GM21528 (cell line): ENCODE results near the gene EDRF1.
"Not testable (repeated sequence)": the region's sequence is repeated elsewhere in the genome, so short reads cannot be mapped to it uniquely, and the experiment has no call there.

ENCODE experiments used
- ATAC-seq: cut with Tn5 transposase; IDR thresholded peaks from one replicate; pipeline ENCODE4 v1.9.1; 2021; ENCODE audit warnings: mild to moderate bottlenecking, moderate library complexity; ENCODE audit not compliant: unreplicated experiment, low FRiP score

The EDRF1 gene

GRCh38 chr10:125719173-125720001, at the start of gene EDRF1:
EDRF1 (plus strand) TSS chr10:125719709; CDS start chr10:125719808, 99 bp downstream.
- ATAC-seq, result peak; percentile 94

GRCh38 chr10:125672884-125673283, 46.6 kb upstream of the EDRF1 start:
- no peak for ATAC-seq

DNA sequence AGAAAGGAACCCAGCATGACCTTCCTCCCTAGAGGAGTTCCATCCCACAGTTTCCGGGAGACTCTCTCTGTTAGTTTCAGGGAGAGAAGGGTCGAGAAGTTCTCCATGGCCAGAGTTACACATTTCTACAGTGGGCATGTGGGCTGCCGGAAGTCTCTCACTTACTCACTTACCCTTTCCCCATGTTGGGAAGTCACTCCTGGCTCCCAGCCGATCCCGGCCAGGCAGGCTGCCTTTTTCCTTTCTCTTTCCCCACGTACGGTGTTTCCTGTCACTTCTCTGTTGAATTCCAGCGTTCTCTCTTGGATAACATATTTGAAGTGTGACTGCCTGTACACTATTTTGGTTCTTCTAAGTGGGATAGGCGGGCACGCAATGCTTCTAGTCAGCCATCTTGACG, 40.1 kb upstream of the EDRF1 start:
- no peak for ATAC-seq

DNA sequence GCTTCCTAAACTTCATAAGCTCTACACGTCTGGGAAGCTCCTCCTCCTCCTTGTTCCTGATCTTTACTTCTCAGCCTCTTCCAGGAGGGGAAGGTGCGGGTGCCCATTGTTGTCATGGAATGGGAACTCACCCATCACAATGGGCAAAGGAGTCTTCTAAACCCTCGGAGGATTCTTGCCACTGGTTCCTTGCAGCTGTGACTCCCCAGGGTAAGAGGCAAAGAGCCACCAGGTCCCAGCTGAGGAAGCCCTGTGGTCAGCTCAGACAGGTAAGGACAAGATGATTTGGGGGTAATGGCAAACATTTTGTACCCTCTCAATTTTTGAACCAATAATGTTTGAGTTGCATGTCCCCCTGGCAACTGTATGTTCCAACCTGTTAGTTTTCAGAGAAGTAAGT, 36.4 kb upstream of the EDRF1 start, which contains the start of gene TEX36:
TEX36 (minus strand) TSS at position 101 of the 400 bp plus-strand sequence. CDS start 174 bp downstream, outside the sequence.
- ATAC-seq, result no peak

DNA sequence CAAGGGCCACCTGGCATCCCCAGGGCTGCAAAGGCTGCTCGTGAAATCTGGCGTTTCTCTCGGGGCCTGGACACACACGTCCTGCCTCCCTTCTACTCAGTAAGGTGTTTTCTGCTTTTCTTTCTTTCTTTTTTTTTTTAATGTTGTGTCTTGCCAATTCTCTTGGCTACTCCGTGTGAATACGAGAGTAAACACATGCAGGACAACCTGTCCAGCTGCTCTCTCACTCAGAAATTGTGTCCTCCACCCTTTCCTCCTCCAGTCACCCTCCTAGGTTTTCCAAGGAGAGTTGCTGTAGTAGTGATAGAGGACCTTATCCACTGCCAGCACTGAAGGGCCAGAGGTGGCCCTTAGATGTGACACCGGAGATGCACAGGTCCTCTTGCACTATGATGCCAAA, 35.7 kb upstream of the EDRF1 start:
- no peak for ATAC-seq

DNA sequence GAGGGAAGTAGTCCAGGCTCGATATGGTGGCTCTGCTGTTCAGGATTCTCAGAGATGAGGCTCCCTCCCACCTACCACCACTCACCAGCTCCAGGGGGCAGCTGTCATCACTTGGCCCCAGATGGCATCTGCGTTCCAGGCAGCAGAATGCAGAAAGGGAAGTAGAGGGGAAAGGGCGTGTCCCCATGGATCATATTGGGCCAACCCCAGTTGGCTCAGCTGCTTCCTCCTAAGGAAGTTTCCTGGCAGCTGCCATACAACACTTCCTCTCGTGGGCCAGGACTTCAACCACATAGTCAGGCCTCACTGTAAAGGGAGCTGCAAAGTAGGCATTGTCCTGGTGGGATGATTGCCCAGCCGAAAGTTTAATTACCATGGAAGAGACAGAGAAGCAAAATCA, 34.9 kb upstream of the EDRF1 start:
- ATAC-seq, result no peak

GRCh38 chr10:125687507-125688185, 31.9 kb upstream of the EDRF1 start:
- no peak for ATAC-seq

DNA sequence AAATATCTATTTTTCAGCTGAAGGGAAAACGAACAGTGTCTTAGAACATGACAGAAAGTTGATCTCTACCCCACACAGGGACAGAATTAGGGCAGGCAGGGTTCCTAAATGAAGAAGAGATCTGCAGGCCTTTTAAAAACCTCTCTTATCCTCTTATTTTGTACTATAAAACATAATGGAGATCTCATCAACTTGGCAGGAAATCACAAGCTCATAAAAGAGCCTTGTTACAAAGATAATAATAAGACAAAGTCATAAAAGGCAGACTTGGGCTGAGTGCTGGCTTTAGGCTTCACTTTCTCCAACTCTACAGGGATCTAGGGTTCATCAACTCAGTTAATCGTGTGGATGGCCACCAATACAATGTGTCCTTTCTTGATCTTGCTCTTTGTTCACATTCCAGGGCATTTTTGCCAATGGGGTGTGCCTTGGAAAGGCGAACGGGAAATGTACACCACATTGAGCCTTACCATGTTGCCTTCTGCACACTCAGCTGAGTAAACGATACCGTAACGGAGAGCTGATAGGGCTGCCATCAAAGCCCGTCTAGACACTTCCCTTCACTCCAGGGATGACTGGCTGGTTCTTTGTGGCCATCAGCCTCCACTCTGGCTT, 29.4 kb upstream of the EDRF1 start:
- no peak for ATAC-seq

DNA sequence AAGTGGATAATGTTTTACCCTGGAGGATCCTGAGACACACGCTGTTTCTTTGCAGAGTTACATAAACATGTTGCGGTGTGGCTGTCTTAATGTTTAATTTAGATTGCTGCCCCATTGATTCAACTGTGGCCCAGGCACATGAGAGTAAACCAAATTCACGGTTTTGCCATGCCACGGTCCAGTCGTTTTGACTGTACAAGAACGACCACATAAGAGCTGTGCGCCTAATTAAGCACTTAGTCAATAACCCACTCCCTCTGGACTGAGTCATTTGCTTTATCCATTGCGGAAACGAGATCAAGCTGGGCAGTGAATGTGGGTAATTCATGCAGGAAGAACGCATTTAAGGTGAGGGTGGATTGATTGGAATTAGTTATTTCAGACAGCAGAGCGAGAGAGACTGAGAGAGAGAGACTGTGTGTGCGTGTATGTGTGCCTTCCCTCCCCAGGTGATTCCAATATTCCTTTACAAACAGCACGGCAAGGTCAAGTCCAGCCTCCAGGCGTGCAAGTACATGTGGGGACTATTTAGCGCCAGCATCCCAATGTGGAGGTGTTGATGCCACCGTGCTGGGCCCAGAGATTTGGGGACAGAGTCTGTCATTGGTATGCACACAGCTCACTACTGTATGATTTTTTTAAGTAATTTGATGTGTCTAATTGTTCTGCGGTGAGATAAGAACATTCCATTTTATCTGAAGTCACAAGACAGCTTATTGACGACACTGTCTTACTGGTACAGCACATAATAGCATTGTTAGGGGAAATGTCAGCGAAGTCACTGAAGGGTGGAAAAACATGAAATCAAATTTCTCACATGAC, 28.1 kb upstream of the EDRF1 start:
- ATAC-seq, result no peak

DNA sequence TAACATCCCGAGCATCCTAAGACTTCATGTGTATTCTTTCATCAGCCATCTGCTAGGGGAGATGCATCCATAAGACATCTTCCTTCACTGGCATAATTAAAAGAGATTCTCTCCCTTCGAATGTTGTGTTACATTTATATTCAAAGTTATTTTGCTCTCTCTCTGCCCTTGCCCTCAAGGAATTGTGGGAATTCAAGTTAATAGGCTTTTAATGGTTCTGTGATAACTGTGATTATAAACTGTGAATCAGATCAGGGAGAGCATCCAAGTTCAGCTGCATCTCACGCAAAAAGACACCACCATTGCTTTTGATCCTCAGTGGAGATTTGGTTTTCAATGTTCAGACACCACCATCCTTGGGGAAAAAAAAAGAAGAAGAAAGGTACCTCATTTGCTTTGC, 27.3 kb upstream of the EDRF1 start:
- ATAC-seq, result no peak

DNA sequence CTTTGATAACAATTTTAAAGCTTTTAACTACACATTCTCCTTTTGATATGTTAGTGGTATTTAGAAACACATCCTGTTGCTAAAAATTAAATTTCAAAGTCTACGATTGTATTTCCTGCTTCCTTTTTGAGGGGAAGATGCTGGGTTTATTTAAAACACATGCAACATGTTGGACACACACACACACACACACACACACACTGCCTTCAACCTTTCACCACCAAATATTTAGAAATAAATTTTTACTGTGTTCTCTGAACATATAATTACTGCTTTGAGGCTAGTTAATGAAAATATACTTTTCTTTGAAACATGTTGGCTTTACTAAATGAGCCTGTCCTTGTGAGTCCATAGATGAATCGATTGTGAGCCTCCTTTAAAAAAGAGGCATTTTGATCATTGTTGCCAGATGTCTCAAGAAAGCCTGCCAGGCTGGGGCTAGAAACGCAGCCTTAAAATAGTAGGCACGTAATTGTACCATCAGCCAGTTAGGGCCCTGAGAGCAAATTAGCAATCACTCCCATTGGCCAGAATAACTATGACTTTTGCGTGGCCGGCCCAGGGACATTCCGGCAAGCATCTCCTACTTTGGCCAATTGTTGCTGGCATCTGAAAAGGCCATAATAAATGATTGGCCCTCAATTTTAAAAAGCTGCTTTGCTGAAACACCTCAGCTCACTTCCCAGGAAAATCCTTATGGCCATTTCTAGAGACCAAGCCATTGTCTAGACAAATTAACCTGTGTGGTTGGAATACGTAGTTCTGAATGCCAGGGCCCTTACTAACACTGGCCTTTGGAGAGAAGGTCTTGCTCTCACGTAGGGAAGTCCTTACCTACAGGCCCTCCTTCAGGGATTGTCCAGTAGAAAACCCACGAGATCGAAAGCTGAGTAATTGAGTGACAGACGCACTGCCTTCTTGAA, 26.6 kb upstream of the EDRF1 start:
- no peak for ATAC-seq

DNA sequence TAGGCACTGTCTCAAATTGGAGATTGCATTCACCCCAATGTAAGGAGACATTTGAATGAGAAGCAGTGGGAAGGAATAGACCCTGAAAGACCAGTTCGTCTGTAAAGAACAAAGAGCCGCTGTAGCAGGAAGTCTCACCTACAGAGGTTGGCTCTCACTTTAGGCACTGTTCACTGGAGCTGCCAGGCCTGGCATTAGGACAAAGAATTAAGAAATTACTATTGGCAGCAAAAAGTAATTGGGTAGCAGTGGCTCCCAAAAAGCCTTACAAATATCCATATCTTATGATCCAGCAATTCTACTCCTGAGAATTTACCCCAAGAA, 26.0 kb upstream of the EDRF1 start:
- no peak for ATAC-seq

- no peak for ATAC-seq
These were observed 24.6 kb upstream of the EDRF1 start for GRCh38 chr10:125694883-125695282.

GRCh38 chr10:125696884-125697283, 22.6 kb upstream of the EDRF1 start:
- not testable (repeated sequence) for ATAC-seq

DNA sequence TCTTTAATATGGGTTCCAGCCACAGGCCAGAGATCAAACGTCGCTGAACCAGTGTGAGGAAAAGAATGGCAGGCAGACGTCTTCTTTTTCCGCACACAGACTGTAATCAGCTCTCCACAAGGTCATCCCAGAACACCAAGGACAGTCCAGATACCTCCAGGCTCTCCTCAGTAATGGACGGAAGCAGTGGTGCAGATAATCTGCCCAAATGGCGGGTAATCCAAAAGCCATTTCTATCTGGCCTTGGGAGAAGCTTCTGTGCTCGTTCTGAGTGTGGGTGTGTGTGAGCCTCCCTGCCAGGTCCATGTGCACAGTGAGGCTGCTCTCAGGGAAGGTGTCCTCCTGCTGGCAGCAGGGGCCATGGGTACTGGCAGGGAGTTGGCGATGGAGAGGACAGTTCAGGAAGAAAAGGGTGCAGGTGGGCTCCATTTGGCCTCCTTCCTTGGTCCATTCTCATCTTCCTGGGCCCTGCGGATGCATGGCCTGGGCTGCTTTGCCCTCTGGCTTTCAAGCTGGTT, 21.0 kb upstream of the EDRF1 start:
- no peak for ATAC-seq

GRCh38 chr10:125699562-125700143, 19.9 kb upstream of the EDRF1 start:
- ATAC-seq, result no peak

GRCh38 chr10:125700355-125700911, 19.1 kb upstream of the EDRF1 start:
- no peak for ATAC-seq

GRCh38 chr10:125707541-125708468, 11.7 kb upstream of the EDRF1 start:
- no peak for ATAC-seq
